GM12878 (cell line): ENCODE data around the gene THRAP3. TPM values are rescaled to one million over a fixed set of nuclear protein-coding genes. Genes with fewer than 3 reads are reported as not detected.

Experiments used
- ATAC-seq: fragments of 200-7000 bp; cut with Tn5 transposase; 3 replicates; pipeline ENCODE4 v1.9.1; 2020; ENCODE audit warnings: mild to moderate bottlenecking, moderate library complexity
- BruUV-seq: library from RNA; stranded (reverse); fragments of 400-500 nt; replicated peaks from 2 replicates; lab custom pipeline; 2021; lab: Mats Ljungman, UMichigan
- CTCF ChIA-PET: fragments of 300-600 bp; sonication (Branson Sonifier 250); formaldehyde crosslinking; extraction: SDS; loops from one replicate; lab custom pipeline; 2021; ENCODE audit warnings: inconsistent platforms; lab: Yijun Ruan, JAX
- POLR2A ChIA-PET: fragments of 350-600 bp; formaldehyde crosslinking; extraction: SDS; loops from one replicate; lab custom pipeline; 2021; ENCODE audit warnings: inconsistent platforms; lab: Charles Lee
- RAD21 ChIA-PET: fragments of 300-600 bp; sonication (Branson Sonifier 250); formaldehyde crosslinking; loops from one replicate; lab custom pipeline; 2023; ENCODE audit warnings: antibody characterized with exemption; ENCODE audit not compliant: unreplicated experiment; lab: Charles Lee
- SMC1A ChIA-PET: fragments of 300-600 bp; sonication (Branson Sonifier 250); formaldehyde crosslinking; loops from one replicate; lab custom pipeline; 2023; ENCODE audit not compliant: unreplicated experiment, uncharacterized antibody; lab: Charles Lee
- DNase-seq: peaks from one replicate; pipeline ENCODE4 v3.0.0-alpha.2; 2011; ENCODE audit warnings: low read depth, low spot score
- FAIRE-seq: peaks from 3 replicates; lab custom pipeline; 2011; peaks lifted over from hg19 to GRCh38; lab: Jason Lieb, UNC
- H2AFZ ChIP-seq: 2 replicates; pipeline ENCODE4 v1.6.0; 2011; ENCODE audit warnings: low read depth, low read length, control low read depth; ENCODE audit not compliant: control insufficient read depth
- H3K27ac ChIP-seq: 2 replicates; pipeline ENCODE4 v1.5.1; 2011; ENCODE audit warnings: control low read depth; ENCODE audit not compliant: control insufficient read depth, insufficient read depth
- H3K27me3 ChIP-seq, 2 experiments: replicated peaks in 1 of 2; 2 replicates each; pipeline versions ENCODE4 v1.6.0 to v1.6.1; 2011; ENCODE audit warnings: low read length in 1 of 2; ENCODE audit not compliant: control insufficient read depth in 2 of 2, insufficient read depth in 2 of 2
- H3K36me3 ChIP-seq, 2 experiments: 2 replicates each; pipeline ENCODE4 v1.5.1; 2011; ENCODE audit warnings: low read length in 1 of 2; ENCODE audit not compliant: control insufficient read depth in 2 of 2, insufficient read depth in 2 of 2
- H3K4me1 ChIP-seq: 2 replicates; pipeline ENCODE4 v1.6.1; 2011; ENCODE audit warnings: mild to moderate bottlenecking, low read length, moderate library complexity, mixed read lengths; ENCODE audit not compliant: control insufficient read depth, insufficient read depth
- H3K4me2 ChIP-seq: 2 replicates; pipeline ENCODE4 v1.6.0; 2011; ENCODE audit warnings: control low read depth; ENCODE audit not compliant: control insufficient read depth, insufficient read depth
- H3K4me3 ChIP-seq: fragments of 200-600 bp; sonication (generic); 2 replicates; pipeline ENCODE4 v1.5.1; 2016
- H3K79me2 ChIP-seq: 2 replicates; pipeline ENCODE4 v1.6.0; 2011; ENCODE audit warnings: low read length; ENCODE audit not compliant: control insufficient read depth, insufficient read depth
- H3K9ac ChIP-seq: 2 replicates; pipeline ENCODE4 v1.8.0; 2011; ENCODE audit warnings: low read length, control low read depth, mixed read lengths; ENCODE audit not compliant: control insufficient read depth, insufficient read depth
- H3K9me3 ChIP-seq: replicated peaks from 3 replicates; pipeline ENCODE4 v1.5.1; 2011; ENCODE audit warnings: mild to moderate bottlenecking, low read length; ENCODE audit not compliant: control insufficient read depth, insufficient read depth
- H4K20me1 ChIP-seq: 2 replicates; pipeline ENCODE4 v1.6.0; 2011; ENCODE audit not compliant: control insufficient read depth, insufficient read depth
- EZH2 ChIP-seq: IDR thresholded peaks from 2 replicates; pipeline ENCODE4 v1.6.1; 2012; ENCODE audit warnings: low read depth, mild to moderate bottlenecking, control low read depth, inconsistent platforms, low read length, borderline replicate concordance; ENCODE audit not compliant: control insufficient read depth
- FOXM1 ChIP-seq: IDR thresholded peaks from 2 replicates; pipeline ENCODE4 v1.6.1; 2012; ENCODE audit warnings: low read depth, mild to moderate bottlenecking, inconsistent platforms, low read length, moderate library complexity
- HSF1 ChIP-seq: fragments of 150-350 bp; IDR thresholded peaks from 2 replicates; pipeline ENCODE4 v1.6.1; 2014; ENCODE audit warnings: mild to moderate bottlenecking, low read depth, low read length
- IRF3 ChIP-seq: fragments of 450-650 bp; IDR thresholded peaks from 2 replicates; pipeline ENCODE4 v1.6.1; 2014; ENCODE audit warnings: mild to moderate bottlenecking
- MEF2A ChIP-seq: IDR thresholded peaks from 2 replicates; pipeline ENCODE4 v1.6.1; 2011; ENCODE audit warnings: low read depth, mild to moderate bottlenecking, low read length, moderate library complexity; ENCODE audit not compliant: insufficient read depth
- MLLT1 ChIP-seq: fragments of 450-650 bp; IDR thresholded peaks from 2 replicates; pipeline ENCODE4 v1.6.1; 2016; ENCODE audit warnings: mild to moderate bottlenecking
- MTA2 ChIP-seq: fragments of 450-650 bp; IDR thresholded peaks from 2 replicates; pipeline ENCODE4 v1.6.1; 2016; ENCODE audit warnings: low read depth, mild to moderate bottlenecking, moderate library complexity
- NFXL1 ChIP-seq: fragments of 450-650 bp; IDR thresholded peaks from 2 replicates; pipeline ENCODE4 v1.6.1; 2017; ENCODE audit warnings: antibody characterized with exemption, mild to moderate bottlenecking, borderline replicate concordance
- POLR2A ChIP-seq: IDR thresholded peaks from 2 replicates; pipeline ENCODE4 v1.6.1; 2011; ENCODE audit warnings: low read depth, mild to moderate bottlenecking, low read length
- RAD21 ChIP-seq: IDR thresholded peaks from 2 replicates; pipeline ENCODE4 v1.6.1; 2011; ENCODE audit warnings: mild to moderate bottlenecking, low read depth, low read length, moderate library complexity; ENCODE audit not compliant: insufficient read depth
- SPI1 ChIP-seq: IDR thresholded peaks from 2 replicates; pipeline ENCODE4 v1.6.1; 2011; ENCODE audit warnings: low read depth, mild to moderate bottlenecking, low read length, moderate library complexity, borderline replicate concordance; ENCODE audit not compliant: insufficient read depth
- STAT1 ChIP-seq: fragments of 450-650 bp; conservative IDR thresholded peaks from 2 replicates; pipeline ENCODE4 v1.6.1; 2014; ENCODE audit warnings: antibody characterized with exemption, mild to moderate bottlenecking
- WRNIP1 ChIP-seq: IDR thresholded peaks from 2 replicates; pipeline ENCODE4 v1.6.1; 2011; ENCODE audit warnings: low read depth, low read length, improper control_type of control experiment, borderline replicate concordance
- YY1 ChIP-seq: IDR thresholded peaks from 2 replicates; pipeline ENCODE4 v1.6.1; 2011; ENCODE audit warnings: low read depth, mild to moderate bottlenecking, low read length
- WGBS: methylation state at CpG from one replicate; pipeline ENCODE4 v1.1.6; 2016; ENCODE audit warnings: low lambda C conversion rate; ENCODE audit not compliant: insufficient replicate concordance, insufficient coverage; ENCODE audit errors: missing lambda C conversion rate; 5-methylcytosine and 5-hydroxymethylcytosine counted together
- in situ Hi-C: fragments of 300-500 bp; cut with MboI; formaldehyde crosslinking; loops from 9 replicates; pipeline ENCODE4 v1.14.3; 2018; ENCODE audit warnings: mixed read lengths
- intact Hi-C: fragments of 100-400 bp; cut with micrococcal nuclease; formaldehyde crosslinking; loops from one replicate; pipeline ENCODE4 v1.14.2; 2022; ENCODE audit not compliant: unreplicated experiment
- polyA plus RNA-seq, 11 experiments: library from polyadenylated mRNA; depleted of rRNA in 4 of 11; unstranded in 6 of 11; stranded (reverse) in 5 of 11; fragments of >200 nt; fragmentation: Nextera tagmentation in 4 of 11; fragmentation: Illumina TruSeq in 1 of 11; extraction: Ambion mirVana in 4 of 11; extraction: Trizol in 1 of 11; gene quantifications; 1 replicate in 1 of 11; 2 replicates in 10 of 11; pipeline versions ENCODE4 v1.2.1 to v1.2.3, GENCODE V29; 2011 to 2016; ENCODE audit warnings: inconsistent platforms in 2 of 11, missing spikeins in 2 of 11, low read depth in 1 of 11
- total RNA-seq, 4 experiments: library from RNA; depleted of rRNA in 3 of 4; stranded (reverse); fragments of >200 nt in 3 of 4; fragmentation: Illumina TruSeq in 1 of 4; extraction: Trizol in 1 of 4; gene quantifications; 2 replicates each; pipeline versions ENCODE4 v1.2.1 to v1.2.3, GENCODE V29; 2013 to 2021

The THRAP3 gene
- total and polyA plus RNA-seq, 10 of the 15 experiments (the other 5 are each of a cell fraction or from before 2014, with no cell fraction given), result 76.3 to 173 (median 136) TPM

GRCh38 chr1:36286802-36287201 lies 62.6 kb downstream of the THRAP3 start (continued):
- TF ChIP-seq WRNIP1 (no peak), MTA2 (no peak), SPI1 (no peak)
- TF ChIP-seq, all 136 proteins: peak for 0

GRCh38 chr1:36287595-36287994 lies 63.4 kb downstream of the THRAP3 start:
- no peak overlapping the region for H2AFZ ChIP-seq
- ATAC-seq, result no peak
- 0 out of 2 replicates have a peak, but pooled peaks cover 3% of the 10 kb centered on the region for H4K20me1 ChIP-seq
- H3K36me3 ChIP-seq, result peaks cover 31 to 48% of the 10 kb centered on the region in 2 experiments
- no TSS peak for BruUV-seq
- WGBS, result 98% methylated on average over 5 of the region's 5 CpGs
- SMC1A ChIA-PET, result interaction anchor here (0.9 to 5.5 kb wide), 6 partner anchors 10 to 137 kb away, joined by 3 to 69 read pairs (median 4); partner anchors contain the start of gene TRAPPC3
- no peak overlapping the region for H3K4me2 ChIP-seq
- no peaks in the 10 kb centered on the region; the same call in 1 of the 2 replicates for H3K4me1 ChIP-seq
- no peak overlapping the region for H3K9ac ChIP-seq
- no peaks in the 10 kb centered on the region for H3K9me3 ChIP-seq
- no peaks in the 10 kb centered on the region for H3K27me3 ChIP-seq
- TF ChIP-seq NFXL1 (no peak), FOXM1 (no peak), YY1 (no peak), RAD21 (no peak), MEF2A (no peak), MLLT1 (no peak), STAT1 (no peak), EZH2 (no peak), IRF3 (no peak), POLR2A (no peak), HSF1 (no peak), SPI1 (no peak)
- TF ChIP-seq, all 136 proteins: peak for 0
- ChIA-PET POLR2A (interaction anchor here (0.9 to 1.4 kb wide), 2 partner anchors 65 to 127 kb away, joined by 3 read pairs; no protein-coding TSS in a partner anchor), RAD21 (interaction anchor here (0.6 to 2.3 kb wide), 3 partner anchors 99 to 138 kb away, joined by 3 to 12 read pairs (median 3); partner anchors contain the start of gene TRAPPC3), CTCF (interaction anchor here (0.7 to 3.8 kb wide), 6 partner anchors 13 to 153 kb away, joined by 3 to 89 read pairs (median 8); partner anchors contain the start of genes SH3D21 and TRAPPC3)
- H3K79me2 ChIP-seq, result peaks cover 5% of the 10 kb centered on the region
- in situ Hi-C loops (loop anchor here (5.0 to 10.0 kb wide), 2 partner anchors 135 to 183 kb away; no protein-coding TSS in a partner anchor), intact Hi-C loops (loop anchor here (2.0 to 5.0 kb wide), 2 partner anchors 100 to 189 kb away; no protein-coding TSS in a partner anchor)
- H3K4me3 ChIP-seq, result no peak overlapping the region
- no peak overlapping the region for H3K27ac ChIP-seq
- FAIRE-seq (no peak), DNase-seq (no peak)
